AG09319 (cell line): ENCODE measurements around the gene VWA3B.

Experiments used
- DNase-seq: peaks from one replicate; pipeline ENCODE4 v3.0.0-alpha.2; 2010; ENCODE audit warnings: low read depth; ENCODE audit errors: extremely low read depth
- TF ChIP-seq, protein P1 (sequence below): IDR thresholded peaks from 2 replicates; pipeline ENCODE4 v1.5.1; 2011; ENCODE audit warnings: low read depth, mild to moderate bottlenecking, inconsistent platforms, low read length, moderate library complexity

The VWA3B gene

GRCh38 chr2:98177286-98177685, 90.3 kb downstream of the VWA3B start:
- TF ChIP-seq, protein P1, sequence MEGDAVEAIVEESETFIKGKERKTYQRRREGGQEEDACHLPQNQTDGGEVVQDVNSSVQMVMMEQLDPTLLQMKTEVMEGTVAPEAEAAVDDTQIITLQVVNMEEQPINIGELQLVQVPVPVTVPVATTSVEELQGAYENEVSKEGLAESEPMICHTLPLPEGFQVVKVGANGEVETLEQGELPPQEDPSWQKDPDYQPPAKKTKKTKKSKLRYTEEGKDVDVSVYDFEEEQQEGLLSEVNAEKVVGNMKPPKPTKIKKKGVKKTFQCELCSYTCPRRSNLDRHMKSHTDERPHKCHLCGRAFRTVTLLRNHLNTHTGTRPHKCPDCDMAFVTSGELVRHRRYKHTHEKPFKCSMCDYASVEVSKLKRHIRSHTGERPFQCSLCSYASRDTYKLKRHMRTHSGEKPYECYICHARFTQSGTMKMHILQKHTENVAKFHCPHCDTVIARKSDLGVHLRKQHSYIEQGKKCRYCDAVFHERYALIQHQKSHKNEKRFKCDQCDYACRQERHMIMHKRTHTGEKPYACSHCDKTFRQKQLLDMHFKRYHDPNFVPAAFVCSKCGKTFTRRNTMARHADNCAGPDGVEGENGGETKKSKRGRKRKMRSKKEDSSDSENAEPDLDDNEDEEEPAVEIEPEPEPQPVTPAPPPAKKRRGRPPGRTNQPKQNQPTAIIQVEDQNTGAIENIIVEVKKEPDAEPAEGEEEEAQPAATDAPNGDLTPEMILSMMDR, result no peak
- DNase-seq, result no peak

GRCh38 chr2:98177986-98178385, 91.0 kb downstream of the VWA3B start:
- no peak for DNase-seq
- TF ChIP-seq, protein P1, result no peak

DNA sequence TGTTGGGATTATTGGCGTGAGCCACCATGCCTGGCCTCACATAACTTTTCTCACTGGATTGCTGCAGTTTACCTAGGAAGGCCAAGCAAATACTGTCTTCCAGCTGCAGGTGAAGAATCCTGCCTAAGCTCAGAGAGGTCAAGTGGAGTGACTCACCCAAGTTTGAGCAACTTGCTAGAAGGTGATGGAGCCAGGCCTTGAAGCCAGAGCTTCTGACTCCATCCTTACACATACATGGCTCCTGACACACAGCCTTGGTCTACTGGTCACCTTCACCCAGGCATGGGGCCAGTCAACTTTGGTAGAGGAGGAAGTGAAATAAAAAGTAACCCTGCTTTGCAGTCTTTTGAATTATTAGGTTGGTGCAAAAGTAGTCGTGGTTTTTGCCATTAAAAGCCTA, 93.5 kb downstream of the VWA3B start:
- TF ChIP-seq, protein P1, result no peak
- no peak for DNase-seq

GRCh38 chr2:98181346-98181745, 94.4 kb downstream of the VWA3B start:
- TF ChIP-seq, protein P1, result no peak
- DNase-seq, result no peak

DNA sequence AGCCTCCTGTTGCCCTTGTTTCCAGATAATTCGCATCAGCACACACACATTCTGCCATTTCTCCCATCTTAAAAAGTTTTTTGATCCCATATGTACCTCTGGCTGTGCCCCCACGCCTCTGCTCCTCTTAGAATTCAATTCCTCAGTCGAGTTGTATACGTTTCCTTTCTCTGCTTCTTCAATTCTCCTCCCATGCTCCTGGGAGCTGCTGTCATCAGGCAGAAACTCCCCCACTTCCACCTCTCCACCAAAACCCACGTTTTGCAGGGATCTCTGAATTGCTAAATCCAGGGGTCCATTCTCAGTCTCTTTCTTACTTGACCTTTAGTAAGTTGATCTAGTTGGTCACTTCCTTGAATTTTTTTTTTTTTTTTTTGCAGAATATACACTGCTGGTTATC, 98.8 kb downstream of the VWA3B start:
- TF ChIP-seq, protein P1, result no peak

GRCh38 chr2:98187194-98187593, 100.2 kb downstream of the VWA3B start:
- TF ChIP-seq, protein P1, result no peak
- no peak for DNase-seq

More for the DNA sequence above, 98.8 kb downstream of the VWA3B start:
- DNase-seq, result no peak

DNA sequence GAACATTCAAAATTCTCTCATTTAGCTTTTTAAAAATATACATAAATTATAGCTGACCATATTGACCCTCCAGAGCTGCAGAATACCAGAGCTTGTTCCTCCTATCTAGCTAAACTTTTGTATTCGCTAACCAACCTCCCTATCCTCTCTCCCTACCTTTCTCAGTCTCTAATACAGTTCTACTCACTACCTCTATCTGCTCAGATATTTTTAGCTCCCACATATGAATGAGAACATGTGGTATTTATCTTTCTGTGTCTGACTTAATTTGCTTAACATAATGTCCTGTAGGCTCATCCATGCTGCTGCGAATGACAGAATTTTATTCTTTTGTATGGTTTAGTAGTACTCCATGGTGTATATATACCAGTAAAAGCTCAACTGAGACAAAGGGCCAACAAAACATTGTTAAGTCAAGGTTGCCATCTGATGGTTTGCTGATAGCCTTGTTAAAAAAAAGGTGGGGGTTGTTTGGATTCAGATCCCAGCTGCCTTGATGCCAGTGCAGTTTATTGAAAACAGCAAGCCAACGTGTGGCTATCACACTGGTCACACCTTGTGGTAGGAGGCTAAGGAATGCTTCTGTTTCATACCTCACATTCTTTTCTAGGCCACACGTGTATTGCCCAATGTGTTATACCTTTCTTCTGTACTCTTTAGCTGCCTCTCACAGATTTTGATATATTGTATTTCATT, 101.5 kb downstream of the VWA3B start:
- DNase-seq, result no peak
- TF ChIP-seq, protein P1, result no peak; the same call in 1 of the 2 replicates
